ENCODE measurements around the gene UBE2E3. TPM values are rescaled to one million over a fixed set of nuclear protein-coding genes. Genes with fewer than 3 reads are reported as not detected.

UBE2E3 gene
- total and polyA plus RNA-seq, 4 donors = 50.7 to 66.6 (median 54.2) TPM

DNA sequence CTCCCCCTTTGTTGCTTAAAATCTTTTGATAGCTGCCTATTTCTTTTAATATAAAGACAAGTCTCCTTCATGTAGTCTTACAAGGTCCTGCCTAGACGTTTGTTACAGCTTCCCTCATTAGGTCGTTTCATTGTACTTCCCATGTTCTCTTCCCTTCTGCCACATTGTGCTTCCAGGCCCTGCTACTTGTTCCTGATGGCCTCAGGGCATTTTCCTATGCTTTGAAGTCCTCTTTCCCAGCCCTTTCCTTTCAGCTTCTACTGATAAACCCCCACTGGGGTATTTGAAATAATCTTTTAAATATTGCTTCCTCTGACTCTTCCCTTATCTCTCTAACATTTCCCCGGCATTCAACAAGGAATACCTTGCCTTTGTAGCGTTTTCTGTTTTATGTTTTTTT, 67.4 kb downstream of the UBE2E3 start:
- Histone ChIP-seq H3K4me3 (ENCODE audit: low read length in 2 of 2) (no peak overlapping the region), H3K27me3 (ENCODE audit: control insufficient read depth in 1 of 2, insufficient read depth in 2 of 2, low read length in 1 of 2) (no peaks in the 10 kb centered on the region), H3K36me3 (ENCODE audit: control insufficient read depth in 1 of 2, insufficient read depth in 2 of 2, low read length in 1 of 2) (no peaks in the 10 kb centered on the region), H3K4me1 (ENCODE audit: control insufficient read depth in 1 of 2, insufficient read depth in 2 of 2, low read length in 2 of 2) (peaks cover 1 to 2% of the 10 kb centered on the region in 2 donors), H3K9me3 (ENCODE audit: control insufficient read depth, low read length) (no peaks in the 10 kb centered on the region), H3K27ac (ENCODE audit: low read depth in 1 of 2, low read length in 2 of 2) (no peak overlapping the region)
- DNase-seq = no peak
- 76% methylated on average over 4 of the region's 4 CpGs for WGBS, 2 donors
- intact Hi-C loops (cut with DNase I) = no loop called here
- ATAC-seq (ENCODE audit: low FRiP score) = no peak

DNA sequence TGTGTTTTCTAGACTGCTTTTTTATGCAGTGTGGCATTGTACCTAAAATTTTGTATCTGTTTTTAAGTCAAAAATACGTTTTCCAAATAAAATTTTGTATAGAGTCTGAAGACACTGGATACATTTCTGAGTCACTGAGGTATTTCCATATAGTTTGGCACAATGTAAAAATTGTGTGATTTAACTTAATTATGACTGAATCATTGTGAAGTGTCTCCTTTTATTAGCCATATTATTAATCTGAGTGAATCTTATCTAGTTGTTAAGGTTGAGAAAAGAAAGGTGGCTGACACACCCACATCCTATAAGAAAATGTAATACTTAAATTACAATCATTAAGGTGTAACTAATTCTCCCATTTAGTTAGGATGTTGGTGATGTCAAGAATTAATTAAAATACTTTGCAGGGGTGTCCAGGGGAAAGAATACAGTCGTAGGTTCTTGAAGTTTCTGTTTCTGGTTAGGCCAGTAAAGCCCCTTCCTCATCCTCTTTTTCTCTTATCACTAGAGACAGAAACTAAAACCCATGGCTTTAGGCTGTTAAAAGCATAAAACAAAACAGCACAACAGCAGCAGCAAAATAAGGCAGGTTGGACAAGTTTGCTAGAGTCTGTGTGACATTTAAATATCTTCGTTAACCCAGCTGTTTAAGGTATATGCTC, 71.6 kb downstream of the UBE2E3 start:
- 93 to 95% methylated on average over 3 of the region's 3 CpGs for whole genome bisulfite sequencing, 2 donors
- ATAC-seq (ENCODE audit: low FRiP score) = no peak
- H3K27ac ChIP-seq (ENCODE audit: low read depth in 1 of 2, low read length in 2 of 2) = no peak overlapping the region
- no peaks in the 10 kb centered on the region for H3K36me3 ChIP-seq (ENCODE audit: control insufficient read depth in 1 of 2, insufficient read depth in 2 of 2, low read length in 1 of 2)
- intact Hi-C loops (cut with DNase I) = no loop called here
- no peak for DNase-seq
- H3K27me3 ChIP-seq (ENCODE audit: control insufficient read depth in 1 of 2, insufficient read depth in 2 of 2, low read length in 1 of 2) = no peaks in the 10 kb centered on the region
- peaks cover 1 to 2% of the 10 kb centered on the region in 2 donors for H3K4me1 ChIP-seq (ENCODE audit: control insufficient read depth in 1 of 2, insufficient read depth in 2 of 2, low read length in 2 of 2)
- H3K4me3 ChIP-seq (ENCODE audit: low read length in 2 of 2) = no peak overlapping the region
- no peaks in the 10 kb centered on the region for H3K9me3 ChIP-seq (ENCODE audit: control insufficient read depth, low read length)

DNA sequence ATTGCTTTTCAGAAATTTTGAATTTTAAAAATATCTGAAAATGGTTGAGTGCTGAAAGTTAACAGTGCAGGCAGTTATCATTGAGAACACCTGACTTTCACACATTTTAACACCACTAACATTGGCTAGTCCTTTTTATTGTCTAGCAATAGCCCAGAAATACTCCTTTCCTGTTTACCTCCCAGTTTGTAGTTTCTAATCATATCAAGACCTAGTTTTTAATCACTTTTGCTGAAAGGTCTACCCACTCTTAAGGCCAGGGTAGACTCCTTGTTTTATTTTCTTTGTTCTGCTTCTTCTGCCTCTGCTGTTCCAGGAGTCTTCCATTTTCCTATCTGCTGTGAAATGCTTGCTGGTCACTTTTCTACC, 72.1 kb downstream of the UBE2E3 start:
- no peak overlapping the region for H3K27ac ChIP-seq (ENCODE audit: low read depth in 1 of 2, low read length in 2 of 2)
- H3K9me3 ChIP-seq (ENCODE audit: control insufficient read depth, low read length) = no peaks in the 10 kb centered on the region
- intact Hi-C loops (cut with DNase I) = no loop called here
- no peaks in the 10 kb centered on the region for H3K36me3 ChIP-seq (ENCODE audit: control insufficient read depth in 1 of 2, insufficient read depth in 2 of 2, low read length in 1 of 2)
- ATAC-seq (ENCODE audit: low FRiP score) (no peak), DNase-seq (no peak)
- no peaks in the 10 kb centered on the region for H3K27me3 ChIP-seq (ENCODE audit: control insufficient read depth in 1 of 2, insufficient read depth in 2 of 2, low read length in 1 of 2)
- H3K4me1 ChIP-seq (ENCODE audit: control insufficient read depth in 1 of 2, insufficient read depth in 2 of 2, low read length in 2 of 2) = peaks cover 1 to 2% of the 10 kb centered on the region in 2 donors
- no peak overlapping the region for H3K4me3 ChIP-seq (ENCODE audit: low read length in 2 of 2)

DNA sequence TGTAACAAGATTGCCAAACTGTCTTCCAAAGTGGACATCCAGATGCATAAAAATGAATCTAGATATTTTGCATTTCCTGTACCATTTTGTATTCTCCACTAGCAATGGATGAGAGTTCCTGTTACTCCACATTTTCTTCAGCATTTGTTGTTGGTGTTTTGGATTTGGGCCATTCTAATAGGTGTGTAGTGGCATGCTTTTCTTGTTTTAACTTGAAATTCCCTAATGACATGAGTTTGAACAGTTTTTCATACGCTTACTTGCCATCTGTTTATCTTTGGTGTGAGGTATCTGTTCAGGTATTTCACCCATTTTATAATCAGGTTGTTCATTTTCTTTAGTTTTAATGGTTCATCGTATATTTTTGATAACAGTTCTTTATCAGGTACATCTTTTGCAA, 73.9 kb downstream of the UBE2E3 start:
- Histone ChIP-seq H3K27me3 (ENCODE audit: control insufficient read depth in 1 of 2, insufficient read depth in 2 of 2, low read length in 1 of 2) (no peaks in the 10 kb centered on the region), H3K4me3 (ENCODE audit: low read length in 2 of 2) (no peak overlapping the region), H3K9me3 (ENCODE audit: control insufficient read depth, low read length) (no peaks in the 10 kb centered on the region), H3K27ac (ENCODE audit: low read depth in 1 of 2, low read length in 2 of 2) (no peak overlapping the region), H3K4me1 (ENCODE audit: control insufficient read depth in 1 of 2, insufficient read depth in 2 of 2, low read length in 2 of 2) (peaks cover 1 to 2% of the 10 kb centered on the region in 2 donors), H3K36me3 (ENCODE audit: control insufficient read depth in 1 of 2, insufficient read depth in 2 of 2, low read length in 1 of 2) (no peaks in the 10 kb centered on the region)
- ATAC-seq (ENCODE audit: low FRiP score) (no peak), DNase-seq (no peak)
- 74 to 76% methylated on average over 2 of the region's 2 CpGs for WGBS, 2 donors
- intact Hi-C loops (cut with DNase I) = no loop called here

DNA sequence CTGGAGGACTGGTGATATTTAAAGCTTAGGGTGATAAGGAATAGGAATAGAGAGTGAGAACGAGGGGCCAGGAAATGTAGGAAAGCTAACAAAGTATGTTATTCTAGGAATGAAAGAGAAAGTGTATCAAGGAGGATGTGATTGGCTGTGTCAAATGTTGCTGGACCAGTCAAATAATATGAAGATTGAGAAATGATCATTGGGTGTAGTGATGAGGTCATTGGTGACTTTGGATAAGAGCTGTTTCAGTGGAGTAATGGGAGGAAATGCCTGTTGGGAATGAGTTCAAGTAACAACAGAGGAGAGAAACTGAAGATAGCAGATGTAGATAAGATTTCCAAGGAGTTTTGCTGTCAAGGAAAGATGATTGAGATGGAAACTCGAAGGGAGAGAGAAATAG, 74.4 kb downstream of the UBE2E3 start:
- Histone ChIP-seq H3K27ac (ENCODE audit: low read depth in 1 of 2, low read length in 2 of 2) (no peak overlapping the region), H3K27me3 (ENCODE audit: control insufficient read depth in 1 of 2, insufficient read depth in 2 of 2, low read length in 1 of 2) (no peaks in the 10 kb centered on the region), H3K9me3 (ENCODE audit: control insufficient read depth, low read length) (no peaks in the 10 kb centered on the region), H3K4me3 (ENCODE audit: low read length in 2 of 2) (no peak overlapping the region), H3K4me1 (ENCODE audit: control insufficient read depth in 1 of 2, insufficient read depth in 2 of 2, low read length in 2 of 2) (peaks cover 1 to 2% of the 10 kb centered on the region in 2 donors), H3K36me3 (ENCODE audit: control insufficient read depth in 1 of 2, insufficient read depth in 2 of 2, low read length in 1 of 2) (no peaks in the 10 kb centered on the region)
- DNase-seq = no peak
- intact Hi-C loops (cut with DNase I) = no loop called here
- no peak for ATAC-seq (ENCODE audit: low FRiP score)
- 3 to 20% methylated on average over 2 of the region's 2 CpGs for WGBS, 2 donors

DNA sequence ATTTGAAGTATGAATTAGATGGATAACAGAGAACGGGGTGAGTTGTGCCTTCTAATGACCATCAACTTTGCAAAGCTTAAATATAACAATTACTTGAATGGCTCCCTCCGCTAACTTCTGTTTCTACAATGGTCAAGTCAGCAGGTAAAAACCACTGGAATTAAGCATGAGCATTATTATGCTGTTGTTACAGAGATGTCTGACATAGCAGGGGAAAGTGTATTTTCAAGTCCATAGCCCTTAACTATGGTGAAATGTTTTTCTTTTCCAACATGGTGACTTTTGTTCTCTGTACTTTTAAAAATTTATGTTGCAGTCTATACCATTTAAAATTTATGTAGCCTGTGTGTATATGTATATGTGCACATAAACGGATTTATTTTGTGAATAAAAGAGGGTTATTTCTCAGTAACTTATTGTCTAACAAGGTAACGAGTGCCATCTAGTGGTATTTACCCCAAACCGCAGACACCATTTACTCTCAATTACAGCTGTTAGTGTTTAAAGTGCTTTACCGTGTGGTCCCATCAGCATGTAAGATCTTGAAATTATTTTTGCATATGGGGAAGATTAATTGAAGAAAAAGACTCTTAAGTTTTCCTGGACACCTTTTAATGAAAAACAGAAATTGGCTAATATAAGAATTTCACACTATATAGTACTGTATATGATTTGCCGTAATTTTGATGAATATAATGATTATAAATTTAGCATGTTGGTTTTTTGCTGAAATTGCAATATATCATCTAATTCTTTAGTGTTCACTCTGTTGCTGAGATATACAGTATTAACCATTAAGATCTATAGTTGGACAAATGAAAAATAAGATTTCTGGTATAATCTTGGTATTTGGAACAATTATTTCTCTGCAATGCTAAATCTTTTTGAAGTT, 78.2 kb downstream of the UBE2E3 start:
- Histone ChIP-seq H3K36me3 (ENCODE audit: control insufficient read depth in 1 of 2, insufficient read depth in 2 of 2, low read length in 1 of 2) (no peaks in the 10 kb centered on the region), H3K27ac (ENCODE audit: low read depth in 1 of 2, low read length in 2 of 2) (no peak overlapping the region), H3K27me3 (ENCODE audit: control insufficient read depth in 1 of 2, insufficient read depth in 2 of 2, low read length in 1 of 2) (no peaks in the 10 kb centered on the region), H3K4me3 (ENCODE audit: low read length in 2 of 2) (no peak overlapping the region), H3K9me3 (ENCODE audit: control insufficient read depth, low read length) (no peaks in the 10 kb centered on the region), H3K4me1 (ENCODE audit: control insufficient read depth in 1 of 2, insufficient read depth in 2 of 2, low read length in 2 of 2) (no peaks in the 10 kb centered on the region)
- WGBS, 2 donors = 74 to 75% methylated on average over 7 of the region's 7 CpGs
- intact Hi-C loops (cut with DNase I) = no loop called here
- ATAC-seq (ENCODE audit: low FRiP score) = no peak
- no peak for DNase-seq

DNA sequence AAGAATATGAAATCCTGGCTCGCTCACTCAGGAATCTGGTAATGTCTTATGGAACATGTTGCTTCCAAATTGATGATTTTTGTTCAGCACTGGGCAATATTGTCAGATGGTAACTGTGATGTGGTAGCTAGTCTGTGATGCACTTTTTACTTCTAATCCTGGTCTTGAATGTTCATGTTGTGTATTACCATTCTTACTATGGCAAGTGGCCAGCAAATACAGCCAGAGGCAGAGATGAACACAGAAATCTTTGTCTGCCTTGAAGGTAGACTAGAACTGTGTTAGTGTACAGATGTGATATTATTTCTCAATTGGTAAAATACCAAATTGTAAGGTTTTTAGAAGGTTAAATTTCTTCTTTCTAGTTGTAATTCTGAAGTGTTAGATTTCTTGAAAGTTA, 83.3 kb downstream of the UBE2E3 start:
- intact Hi-C loops (cut with DNase I) = no loop called here
- Histone ChIP-seq H3K9me3 (ENCODE audit: control insufficient read depth, low read length) (no peaks in the 10 kb centered on the region), H3K27ac (ENCODE audit: low read depth in 1 of 2, low read length in 2 of 2) (no peak overlapping the region), H3K36me3 (ENCODE audit: control insufficient read depth in 1 of 2, insufficient read depth in 2 of 2, low read length in 1 of 2) (no peaks in the 10 kb centered on the region), H3K27me3 (ENCODE audit: control insufficient read depth in 1 of 2, insufficient read depth in 2 of 2, low read length in 1 of 2) (no peaks in the 10 kb centered on the region), H3K4me1 (ENCODE audit: control insufficient read depth in 1 of 2, insufficient read depth in 2 of 2, low read length in 2 of 2) (no peaks in the 10 kb centered on the region), H3K4me3 (ENCODE audit: low read length in 2 of 2) (no peak overlapping the region)
- 44 to 49% methylated on average over 1 of the region's 1 CpG for WGBS, 2 donors
- DNase-seq (no peak), ATAC-seq (ENCODE audit: low FRiP score) (no peak)

DNA sequence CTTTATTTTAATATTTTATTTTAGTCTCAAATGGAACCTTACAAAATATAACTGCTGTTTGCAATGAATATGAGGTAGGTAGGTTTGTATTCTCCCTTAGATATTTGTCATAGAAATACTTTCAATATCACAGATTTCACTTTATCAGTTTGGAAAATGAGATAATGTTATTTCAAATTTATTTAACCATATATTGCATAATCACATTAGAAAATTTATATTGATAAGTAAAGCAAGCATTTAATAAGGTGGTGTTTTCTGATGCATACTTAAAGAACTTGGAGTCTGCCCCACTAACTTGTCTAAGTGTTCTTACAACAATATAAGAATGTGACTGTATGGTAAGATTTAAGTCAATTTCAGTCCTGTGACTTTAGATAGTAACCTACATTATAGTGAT, 85.1 kb downstream of the UBE2E3 start:
- no peak for ATAC-seq (ENCODE audit: low FRiP score)

DNA sequence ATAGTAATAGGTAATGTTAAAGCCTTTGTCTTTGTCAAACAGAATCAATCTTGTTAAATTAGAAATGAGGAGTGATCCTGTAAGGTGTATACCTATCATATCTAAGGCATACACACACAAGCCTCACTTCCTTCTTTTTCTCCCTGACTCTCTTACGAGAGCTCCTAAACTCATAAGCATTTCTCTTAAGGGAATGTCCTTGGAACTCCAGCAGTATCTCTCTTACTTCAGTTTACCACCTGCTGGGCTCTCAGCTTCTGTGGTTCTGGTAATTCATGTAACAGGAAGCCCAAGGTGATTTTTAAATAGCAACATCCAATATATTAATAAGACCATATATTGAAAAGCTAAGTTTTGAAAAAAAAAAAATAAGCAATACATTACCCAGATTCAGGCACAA, 85.9 kb downstream of the UBE2E3 start:
- ATAC-seq (ENCODE audit: low FRiP score) (no peak), DNase-seq (no peak)
- Histone ChIP-seq H3K9me3 (ENCODE audit: control insufficient read depth, low read length) (no peaks in the 10 kb centered on the region), H3K27me3 (ENCODE audit: control insufficient read depth in 1 of 2, insufficient read depth in 2 of 2, low read length in 1 of 2) (no peaks in the 10 kb centered on the region), H3K4me1 (ENCODE audit: control insufficient read depth in 1 of 2, insufficient read depth in 2 of 2, low read length in 2 of 2) (peaks cover 0 to under 1% of the 10 kb centered on the region in 2 donors), H3K36me3 (ENCODE audit: control insufficient read depth in 1 of 2, insufficient read depth in 2 of 2, low read length in 1 of 2) (no peaks in the 10 kb centered on the region), H3K27ac (ENCODE audit: low read depth in 1 of 2, low read length in 2 of 2) (no peak overlapping the region), H3K4me3 (ENCODE audit: low read length in 2 of 2) (no peak overlapping the region)
- intact Hi-C loops (cut with DNase I) = no loop called here
- WGBS, 2 donors = 95 to 96% methylated on average over 1 of the region's 1 CpG

More for the DNA sequence above, 85.1 kb downstream of the UBE2E3 start:
- Histone ChIP-seq H3K27me3 (ENCODE audit: control insufficient read depth in 1 of 2, insufficient read depth in 2 of 2, low read length in 1 of 2) (no peaks in the 10 kb centered on the region), H3K27ac (ENCODE audit: low read depth in 1 of 2, low read length in 2 of 2) (no peak overlapping the region), H3K36me3 (ENCODE audit: control insufficient read depth in 1 of 2, insufficient read depth in 2 of 2, low read length in 1 of 2) (no peaks in the 10 kb centered on the region), H3K9me3 (ENCODE audit: control insufficient read depth, low read length) (no peaks in the 10 kb centered on the region), H3K4me3 (ENCODE audit: low read length in 2 of 2) (no peak overlapping the region), H3K4me1 (ENCODE audit: control insufficient read depth in 1 of 2, insufficient read depth in 2 of 2, low read length in 2 of 2) (no peaks in the 10 kb centered on the region)
- intact Hi-C loops (cut with DNase I) = no loop called here
- DNase-seq = no peak

All from aorta (tissue), 5 donors.